ENCODE results near the gene AFG1L.

AFG1L gene

DNA sequence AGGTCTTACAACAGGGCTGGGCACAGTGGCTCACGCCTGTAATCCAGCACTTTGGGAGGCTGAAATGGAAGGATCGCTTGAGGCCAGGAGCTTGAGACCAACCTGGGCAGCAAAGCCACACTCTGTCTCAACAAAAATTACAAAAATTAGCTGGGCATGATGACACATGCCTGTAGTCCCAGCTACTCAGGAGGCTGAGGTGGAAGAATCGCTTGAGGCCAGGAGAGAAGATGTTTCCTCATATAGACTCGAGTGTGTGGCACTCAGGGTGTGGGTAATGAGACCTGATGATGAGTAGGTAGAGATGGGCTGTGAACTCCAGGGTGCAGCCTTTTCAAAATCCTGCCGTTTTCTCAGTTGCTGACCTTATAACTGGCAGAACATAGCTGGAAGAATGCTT is 140.5 kb downstream of the AFG1L start:
- no peak overlapping the region for H3K4me2 ChIP-seq
- no peaks in the 10 kb centered on the region for H3K4me1 ChIP-seq (ENCODE audit: low read depth, poor library complexity, severe bottlenecking)
- no peak overlapping the region for H2AFZ ChIP-seq (ENCODE audit: low read depth)
- no peaks in the 10 kb centered on the region for H3K36me3 ChIP-seq (ENCODE audit: insufficient read depth)
- H3K79me2 ChIP-seq (ENCODE audit: insufficient read depth, low read depth): no peaks in the 10 kb centered on the region
- H3K9ac ChIP-seq: no peak overlapping the region
- H3K27me3 ChIP-seq (ENCODE audit: insufficient read depth, low read depth): no peaks in the 10 kb centered on the region
- no peaks in the 10 kb centered on the region for H4K20me1 ChIP-seq (ENCODE audit: insufficient read depth)
- TF ChIP-seq CTCF (conservative IDR thresholded peaks at IDR 0.05; ENCODE audit: low read depth, low read length): no peak
- no peak overlapping the region for H3K27ac ChIP-seq
- no peak overlapping the region for H3K4me3 ChIP-seq (IDR thresholded peaks at IDR 0.05; ENCODE audit: insufficient read depth, low read depth, low read length)

GRCh38 chr6:108436771-108437170 is 141.9 kb downstream of the AFG1L start:
- no peaks in the 10 kb centered on the region for H3K4me1 ChIP-seq (ENCODE audit: low read depth, poor library complexity, severe bottlenecking)
- H3K9ac ChIP-seq: no peak overlapping the region
- no peaks in the 10 kb centered on the region for H3K36me3 ChIP-seq (ENCODE audit: insufficient read depth)
- H3K27me3 ChIP-seq (ENCODE audit: insufficient read depth, low read depth): no peaks in the 10 kb centered on the region
- H2AFZ ChIP-seq (ENCODE audit: low read depth): no peak overlapping the region
- TF ChIP-seq CTCF (conservative IDR thresholded peaks at IDR 0.05; ENCODE audit: low read depth, low read length): no peak
- H3K4me2 ChIP-seq: no peak overlapping the region
- no peaks in the 10 kb centered on the region for H4K20me1 ChIP-seq (ENCODE audit: insufficient read depth)
- H3K79me2 ChIP-seq (ENCODE audit: insufficient read depth, low read depth): no peaks in the 10 kb centered on the region
- H3K4me3 ChIP-seq (IDR thresholded peaks at IDR 0.05; ENCODE audit: insufficient read depth, low read depth, low read length): no peak overlapping the region
- no peak overlapping the region for H3K27ac ChIP-seq

DNA sequence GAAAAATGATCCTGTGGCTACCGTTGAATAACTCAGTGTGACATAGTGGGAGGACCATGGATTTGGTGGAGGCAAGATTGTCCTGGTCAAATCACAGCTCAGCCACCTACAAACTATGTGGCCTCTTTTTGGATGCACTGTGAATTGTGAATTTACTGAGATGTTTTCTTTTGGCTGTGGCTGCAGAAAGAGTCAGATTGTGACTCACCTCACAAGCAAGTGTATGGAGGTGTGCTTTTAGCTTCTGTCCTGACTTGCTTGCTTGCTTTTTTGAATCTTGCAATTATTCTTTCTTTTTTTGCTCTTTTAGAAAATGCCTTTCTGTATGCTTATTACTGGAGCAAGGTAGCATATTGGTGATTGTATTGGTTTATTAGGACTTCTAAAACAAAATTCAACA is 143.0 kb downstream of the AFG1L start:
- Histone ChIP-seq H3K36me3 (ENCODE audit: insufficient read depth) (no peaks in the 10 kb centered on the region), H2AFZ (ENCODE audit: low read depth) (no peak overlapping the region), H3K9ac (no peak overlapping the region), H3K4me2 (no peak overlapping the region), H3K79me2 (ENCODE audit: insufficient read depth, low read depth) (no peaks in the 10 kb centered on the region), H3K4me3 (IDR thresholded peaks at IDR 0.05; ENCODE audit: insufficient read depth, low read depth, low read length) (no peak overlapping the region), H3K4me1 (ENCODE audit: low read depth, poor library complexity, severe bottlenecking) (no peaks in the 10 kb centered on the region), H3K27ac (no peak overlapping the region), H4K20me1 (ENCODE audit: insufficient read depth) (no peaks in the 10 kb centered on the region), H3K27me3 (ENCODE audit: insufficient read depth, low read depth) (no peaks in the 10 kb centered on the region)
- TF ChIP-seq CTCF (conservative IDR thresholded peaks at IDR 0.05; ENCODE audit: low read depth, low read length): no peak

GRCh38 chr6:108438918-108439317 is 144.1 kb downstream of the AFG1L start:
- no peaks in the 10 kb centered on the region for H3K36me3 ChIP-seq (ENCODE audit: insufficient read depth)
- no peaks in the 10 kb centered on the region for H3K79me2 ChIP-seq (ENCODE audit: insufficient read depth, low read depth)
- no peaks in the 10 kb centered on the region for H4K20me1 ChIP-seq (ENCODE audit: insufficient read depth)
- no peak overlapping the region for H2AFZ ChIP-seq (ENCODE audit: low read depth)
- no peak overlapping the region for H3K27ac ChIP-seq
- TF ChIP-seq CTCF (conservative IDR thresholded peaks at IDR 0.05; ENCODE audit: low read depth, low read length): no peak
- no peaks in the 10 kb centered on the region for H3K27me3 ChIP-seq (ENCODE audit: insufficient read depth, low read depth)
- H3K4me3 ChIP-seq (IDR thresholded peaks at IDR 0.05; ENCODE audit: insufficient read depth, low read depth, low read length): no peak overlapping the region
- no peaks in the 10 kb centered on the region for H3K4me1 ChIP-seq (ENCODE audit: low read depth, poor library complexity, severe bottlenecking)
- H3K4me2 ChIP-seq: no peak overlapping the region
- H3K9ac ChIP-seq: no peak overlapping the region

- Histone ChIP-seq H3K4me1 (ENCODE audit: low read depth, poor library complexity, severe bottlenecking) (no peaks in the 10 kb centered on the region), H3K27me3 (ENCODE audit: insufficient read depth, low read depth) (no peaks in the 10 kb centered on the region), H2AFZ (ENCODE audit: low read depth) (no peak overlapping the region), H3K4me3 (IDR thresholded peaks at IDR 0.05; ENCODE audit: insufficient read depth, low read depth, low read length) (no peak overlapping the region), H3K36me3 (ENCODE audit: insufficient read depth) (no peaks in the 10 kb centered on the region), H4K20me1 (ENCODE audit: insufficient read depth) (no peaks in the 10 kb centered on the region), H3K79me2 (ENCODE audit: insufficient read depth, low read depth) (no peaks in the 10 kb centered on the region), H3K4me2 (no peak overlapping the region), H3K9ac (no peak overlapping the region), H3K27ac (no peak overlapping the region)
- TF ChIP-seq CTCF (conservative IDR thresholded peaks at IDR 0.05; ENCODE audit: low read depth, low read length): no peak
These were observed 146.3 kb downstream of the AFG1L start for GRCh38 chr6:108441141-108441540.

Data from KMS-11 (cell line).